Germinal center (tissue), 1 donor: ENCODE results near the gene CDKN1A.
"Not testable (repeated sequence)": the region's sequence is repeated elsewhere in the genome, so short reads cannot be mapped to it uniquely, and the experiment has no call there.

ENCODE experiments used
- DNase-seq: peaks from one replicate; pipeline ENCODE4 v3.0.0; 2012; ENCODE audit warnings: mixed read lengths, low spot score

CDKN1A gene

DNA sequence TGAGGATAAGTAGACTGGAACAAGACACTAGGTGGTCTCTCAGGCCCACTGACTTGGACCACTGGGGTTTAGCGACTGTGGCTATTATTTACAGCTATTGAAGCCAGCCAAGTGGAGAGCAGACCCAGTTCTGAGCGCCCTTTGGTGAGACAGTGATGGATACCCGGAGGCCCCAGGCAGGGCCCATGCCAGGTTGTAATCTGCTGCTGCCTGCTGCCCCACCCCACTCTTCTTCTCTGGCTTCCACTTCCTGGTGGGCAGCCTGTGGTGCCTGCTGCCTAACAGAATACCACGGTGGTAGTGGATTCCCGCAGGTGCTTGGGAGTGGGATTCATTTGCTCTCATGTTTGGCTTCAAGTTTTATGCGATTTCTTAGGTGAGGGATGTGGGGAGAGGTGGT, 19.7 kb downstream of the CDKN1A start:
- DNase-seq, result no peak

DNA sequence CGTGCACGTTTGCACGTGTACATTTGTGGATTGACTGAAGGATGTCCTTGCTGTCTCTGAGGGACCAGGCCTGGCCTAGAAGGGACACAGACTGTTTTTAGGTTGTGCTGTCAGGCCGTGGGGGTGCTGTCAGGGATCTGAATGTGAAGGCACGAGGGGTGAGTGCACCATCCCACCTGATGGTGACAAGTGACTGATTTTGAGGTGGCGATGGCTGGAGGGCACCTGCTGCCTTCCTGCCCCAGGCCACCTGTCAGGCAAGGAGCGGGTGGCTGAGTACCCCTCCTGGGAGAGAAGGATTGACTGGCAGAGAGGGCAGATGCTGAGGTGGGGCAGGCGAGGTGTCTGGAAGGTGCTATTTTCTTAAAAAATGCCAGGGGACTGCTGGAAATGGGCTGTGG, 20.4 kb downstream of the CDKN1A start:
- DNase-seq, result no peak

DNA sequence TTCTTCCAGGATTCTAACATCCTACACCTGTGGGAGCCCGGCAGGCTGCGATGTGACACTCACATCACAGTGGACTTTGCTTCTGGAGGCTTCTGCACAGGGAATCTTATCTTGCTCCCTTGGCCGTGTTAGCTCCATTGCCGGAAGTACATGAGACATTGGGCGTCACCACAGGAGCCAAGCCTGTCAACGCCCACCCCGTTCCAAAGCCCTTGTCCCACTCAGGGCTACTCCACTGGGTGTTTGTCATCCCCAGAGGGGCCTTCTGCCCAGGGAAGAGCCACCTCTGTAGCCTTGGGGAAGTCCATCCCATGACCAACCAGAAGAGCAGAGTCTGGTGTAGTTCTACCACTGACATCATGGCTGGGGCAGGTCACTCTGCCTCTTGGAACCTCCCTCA, 20.8 kb downstream of the CDKN1A start:
- no peak for DNase-seq

DNA sequence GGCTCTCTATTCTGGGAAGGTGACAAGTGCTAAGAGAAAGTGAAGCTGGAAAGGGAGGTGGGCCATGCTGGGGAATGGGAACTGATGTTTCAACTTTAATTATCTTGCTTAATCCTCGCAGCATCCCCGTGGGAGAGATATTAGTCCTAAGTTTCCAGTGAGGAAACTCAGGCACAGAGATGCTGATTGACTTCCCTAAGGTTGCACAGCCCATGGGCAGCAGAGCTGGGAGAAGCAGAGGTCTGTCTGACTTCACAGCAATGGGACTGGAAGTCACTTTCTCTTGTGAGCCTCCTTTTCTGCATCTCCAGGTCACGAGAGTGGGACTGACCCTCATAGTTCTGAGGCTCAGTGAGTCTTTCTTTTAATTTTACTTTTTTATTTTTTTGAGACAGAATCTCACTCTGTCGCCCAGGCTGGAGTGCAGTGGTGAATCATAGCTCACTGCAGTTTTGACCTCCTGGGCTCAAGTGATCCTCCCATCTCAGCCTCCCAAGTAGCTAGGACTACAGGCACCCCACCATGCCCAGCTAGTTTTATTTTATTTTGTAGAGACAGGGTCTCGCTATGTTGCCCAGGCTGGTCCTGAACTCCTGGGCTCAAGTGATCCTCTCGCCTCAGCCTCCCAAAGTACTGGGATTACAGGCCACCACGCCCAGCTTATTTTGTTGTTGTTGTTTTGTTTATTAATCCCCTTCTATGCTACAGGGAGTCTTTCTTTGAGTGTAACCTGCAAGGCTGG, 21.7 kb downstream of the CDKN1A start:
- DNase-seq, result no peak

DNA sequence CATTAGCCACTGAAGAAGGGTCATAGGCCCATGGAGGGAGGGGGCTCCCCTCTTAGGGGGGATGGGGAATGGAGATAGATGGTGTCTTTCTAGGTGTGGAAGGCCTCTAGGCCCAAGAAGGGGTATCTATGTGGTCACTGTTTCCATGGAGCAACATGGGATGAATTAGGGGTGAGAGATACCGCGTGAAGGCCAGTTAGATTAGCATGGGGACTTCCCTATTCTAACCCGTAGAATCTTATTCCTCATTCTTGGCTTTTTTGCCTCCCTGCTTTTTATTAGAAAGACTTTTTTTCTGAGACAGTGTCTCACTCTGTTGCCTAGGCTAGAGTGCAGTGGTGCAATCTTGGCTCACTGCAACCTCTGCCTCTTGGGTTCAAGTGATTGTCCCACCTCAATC, 22.3 kb downstream of the CDKN1A start:
- DNase-seq, result no peak

DNA sequence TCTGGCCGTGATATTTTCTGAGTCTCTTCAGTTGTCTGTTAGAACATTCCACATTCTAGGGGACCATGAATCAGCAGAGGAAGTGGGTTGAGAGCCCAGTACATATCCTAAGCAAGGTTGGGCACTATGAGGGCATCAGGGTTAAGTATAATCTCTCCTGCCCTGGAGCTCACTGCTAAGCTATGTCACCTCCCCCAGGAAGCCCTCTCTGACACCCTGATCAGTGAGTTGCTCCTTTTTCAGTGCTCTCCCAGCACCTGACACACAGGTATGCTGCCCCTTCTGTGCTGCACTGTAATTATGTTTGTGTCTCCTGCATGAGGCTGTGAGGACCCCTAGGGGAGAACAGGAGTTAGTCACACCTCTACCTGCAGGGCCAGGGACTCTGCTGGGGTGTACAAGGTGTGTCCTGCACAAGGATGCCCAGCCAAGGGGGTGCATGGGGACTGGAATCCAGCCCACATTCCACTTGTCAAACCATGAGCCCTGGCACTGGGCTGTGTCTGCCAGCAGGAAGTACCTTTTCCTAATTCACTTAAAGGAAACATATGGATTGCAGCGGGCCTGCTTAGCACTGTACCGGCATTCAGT, 23.0 kb downstream of the CDKN1A start:
- no peak for DNase-seq

DNA sequence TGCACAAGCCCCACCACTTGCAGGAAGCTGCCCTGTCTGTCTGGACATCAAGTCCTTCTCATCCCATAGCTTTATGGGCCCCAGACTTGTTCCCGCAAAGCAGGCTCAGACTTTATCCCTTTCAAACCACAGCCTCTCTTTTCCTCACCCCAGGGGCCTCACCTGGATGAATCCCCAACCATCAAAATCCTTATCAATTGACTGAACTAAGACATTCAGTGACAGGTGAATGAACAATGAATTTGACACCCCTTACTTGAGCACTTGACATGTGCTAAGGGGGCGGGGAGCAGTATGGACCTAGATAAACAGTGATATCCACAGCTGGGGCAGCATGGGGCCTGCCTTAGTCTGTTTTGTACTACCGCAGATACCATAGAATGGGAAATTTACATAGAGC, 24.1 kb downstream of the CDKN1A start:
- no peak for DNase-seq

DNA sequence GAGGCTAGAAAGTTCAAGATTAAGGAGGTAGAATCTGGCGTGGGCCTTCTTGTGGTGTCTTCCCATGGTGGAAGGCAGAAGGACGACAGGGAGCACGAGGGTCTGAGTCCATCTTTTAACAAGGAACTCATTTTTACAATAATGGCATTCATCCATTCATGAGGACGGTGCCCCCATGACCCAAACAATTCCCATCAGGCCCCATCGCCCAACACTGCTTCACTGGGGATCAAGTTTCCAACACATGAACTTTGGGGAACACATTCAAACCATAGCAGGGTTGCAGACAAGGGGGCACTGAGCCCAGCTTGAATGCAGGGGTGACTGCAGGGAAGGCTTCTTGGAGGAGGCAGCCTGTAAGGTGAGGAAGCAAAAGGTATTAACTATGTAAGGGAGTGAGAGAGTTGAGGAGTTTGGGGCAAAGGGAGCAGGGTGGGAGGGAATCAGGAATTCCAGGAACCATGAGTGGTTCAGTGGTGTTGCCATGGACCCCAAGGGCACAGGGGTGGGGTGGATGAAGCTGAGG, 24.6 kb downstream of the CDKN1A start:
- DNase-seq, result no peak

DNA sequence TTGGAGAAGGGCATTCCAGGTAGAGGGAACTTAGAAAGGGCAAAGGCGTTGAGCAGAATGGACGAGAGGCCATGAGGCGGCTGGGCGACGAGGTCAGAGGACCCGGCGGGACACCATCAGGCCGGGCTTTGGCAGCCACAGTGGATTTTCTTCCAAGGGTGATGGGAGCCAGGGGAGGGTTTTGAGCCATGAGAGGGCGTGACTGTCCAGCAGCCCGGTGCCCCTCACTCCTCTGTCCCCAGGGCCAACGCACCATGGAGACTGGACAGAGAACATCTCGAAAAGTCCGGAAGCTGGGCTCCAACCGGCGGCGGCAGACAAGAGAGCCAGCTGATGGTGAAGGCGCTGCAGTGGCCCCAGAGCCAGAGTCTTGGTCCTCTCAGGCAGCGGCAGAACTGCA, 25.5 kb downstream of the CDKN1A start:
- no peak for DNase-seq

DNA sequence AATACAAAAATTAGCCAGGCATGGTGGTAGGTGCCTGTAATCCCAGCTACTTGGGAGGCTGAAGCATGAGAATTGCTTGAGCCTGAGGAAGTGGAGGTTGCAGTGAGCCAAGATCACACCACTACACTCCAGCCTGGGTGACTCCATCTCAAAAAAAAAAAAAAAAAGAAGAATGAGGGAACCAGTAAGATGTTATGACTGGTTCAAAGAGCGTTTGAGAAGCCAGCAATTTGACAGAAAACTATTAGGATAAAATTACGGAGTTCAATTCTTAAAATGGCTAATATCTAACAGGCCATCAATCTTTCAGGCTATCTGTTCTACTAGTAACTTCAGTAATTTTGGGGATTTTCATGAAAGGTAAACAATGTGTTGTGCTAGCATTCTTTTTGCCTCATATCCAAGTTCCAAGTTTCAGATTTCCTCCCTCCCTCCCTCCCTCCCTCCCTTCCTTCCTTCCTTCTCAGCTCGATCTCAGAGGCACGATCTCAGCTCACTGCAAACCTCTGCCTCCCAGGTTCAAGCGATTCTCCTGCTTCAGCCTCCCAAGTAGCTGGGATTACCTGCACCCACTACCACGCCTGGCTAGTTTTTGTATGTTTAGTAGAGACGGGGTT, 26.6 kb downstream of the CDKN1A start:
- DNase-seq, result not testable (repeated sequence)

DNA sequence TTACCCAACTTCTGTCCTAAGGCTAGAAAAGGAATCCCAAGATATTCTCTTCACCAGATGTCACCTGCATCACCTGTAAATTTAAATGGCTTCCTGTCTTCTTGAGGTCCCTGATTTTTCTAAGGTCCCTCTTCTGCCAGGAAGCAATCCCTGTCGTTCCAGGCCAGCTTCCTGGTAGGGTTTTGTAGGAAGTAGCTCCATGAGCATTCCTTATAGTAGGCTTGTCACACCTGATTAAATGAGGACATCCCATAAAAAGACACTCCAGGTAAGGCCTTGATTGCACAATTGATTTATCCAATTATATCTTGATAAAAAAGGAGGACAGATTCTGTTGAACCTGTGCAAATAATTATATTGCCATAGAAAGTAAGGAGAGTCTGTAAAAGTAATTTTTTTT, 27.8 kb downstream of the CDKN1A start:
- DNase-seq, result no peak

DNA sequence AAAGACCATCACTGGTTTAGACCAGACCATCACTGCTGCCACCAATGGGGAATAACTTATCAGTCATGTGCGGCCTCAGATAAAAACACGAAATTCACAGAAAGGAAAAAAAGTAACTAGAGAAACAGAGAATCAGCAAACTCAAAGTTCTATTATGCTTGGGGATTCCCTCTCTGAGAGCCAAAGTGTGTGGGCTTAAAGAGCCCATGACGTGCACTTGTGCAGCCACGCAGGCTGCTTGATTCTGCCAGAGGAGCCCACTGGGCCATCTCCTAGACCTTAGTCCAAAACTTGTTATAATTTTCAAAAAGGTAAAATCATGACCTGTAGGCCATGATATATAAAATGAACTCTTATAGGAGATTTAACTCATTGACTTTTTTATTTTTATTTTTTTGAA, 34.3 kb downstream of the CDKN1A start:
- DNase-seq, result no peak

DNA sequence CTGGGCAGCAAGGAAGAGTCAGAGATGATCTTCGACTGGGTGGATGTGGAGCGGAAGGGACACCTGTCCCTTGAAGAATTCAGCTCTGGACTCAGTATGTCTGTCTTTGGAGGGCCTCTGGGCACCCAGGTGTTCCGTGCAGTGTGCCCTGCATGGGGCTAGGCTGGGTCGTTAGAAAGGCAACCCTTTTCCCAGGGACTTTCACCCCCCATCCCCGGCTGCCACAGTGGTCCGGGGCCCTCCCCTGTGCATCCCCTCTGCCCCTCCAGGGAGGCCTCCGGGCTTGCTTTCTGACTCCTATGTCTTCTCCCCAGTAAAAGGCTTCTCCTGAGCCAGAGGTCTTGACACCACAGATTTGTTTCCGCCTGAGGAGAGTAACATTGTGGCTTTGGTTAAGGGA, 35.3 kb downstream of the CDKN1A start:
- DNase-seq, result no peak

DNA sequence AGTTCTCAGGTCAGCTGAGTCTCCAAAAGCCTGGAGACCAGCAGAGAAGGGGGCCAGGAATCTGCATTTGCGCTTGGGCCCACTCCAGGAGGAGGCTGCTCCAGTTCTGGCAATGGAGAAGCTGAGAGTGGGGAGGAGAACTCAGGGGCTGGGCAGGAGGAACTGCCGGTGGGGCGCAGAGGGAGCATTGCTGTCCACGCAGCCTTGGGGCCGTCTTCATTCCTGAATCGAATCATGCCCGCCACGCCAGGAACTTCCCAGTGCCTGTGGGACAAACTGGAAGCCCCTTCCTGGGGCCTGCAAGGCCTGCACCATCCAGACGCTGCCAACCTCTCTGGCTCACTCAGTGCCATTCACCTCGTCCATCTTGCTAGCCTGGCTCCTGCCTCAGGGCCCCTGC, 36.0 kb downstream of the CDKN1A start:
- no peak for DNase-seq

DNA sequence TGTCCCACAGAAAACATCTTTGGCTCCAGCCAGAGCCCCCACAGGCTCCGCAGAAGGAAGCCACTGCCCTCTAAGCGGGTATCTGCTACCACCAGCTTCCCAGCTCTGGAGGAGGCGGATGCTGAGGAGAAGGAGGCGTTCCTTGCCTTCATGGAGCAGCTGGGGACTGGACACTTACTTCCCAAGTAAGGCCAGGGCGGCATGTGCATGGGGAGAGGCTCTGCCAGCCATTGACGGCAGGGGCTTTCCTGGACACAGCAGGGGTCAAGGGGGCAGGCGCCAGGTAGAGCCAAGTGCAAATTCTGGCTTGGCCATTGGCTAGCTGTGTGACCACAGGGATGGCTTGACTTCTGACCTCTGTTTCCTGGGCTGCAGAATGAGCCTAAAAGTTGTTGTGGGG, 37.0 kb downstream of the CDKN1A start:
- no peak for DNase-seq

DNA sequence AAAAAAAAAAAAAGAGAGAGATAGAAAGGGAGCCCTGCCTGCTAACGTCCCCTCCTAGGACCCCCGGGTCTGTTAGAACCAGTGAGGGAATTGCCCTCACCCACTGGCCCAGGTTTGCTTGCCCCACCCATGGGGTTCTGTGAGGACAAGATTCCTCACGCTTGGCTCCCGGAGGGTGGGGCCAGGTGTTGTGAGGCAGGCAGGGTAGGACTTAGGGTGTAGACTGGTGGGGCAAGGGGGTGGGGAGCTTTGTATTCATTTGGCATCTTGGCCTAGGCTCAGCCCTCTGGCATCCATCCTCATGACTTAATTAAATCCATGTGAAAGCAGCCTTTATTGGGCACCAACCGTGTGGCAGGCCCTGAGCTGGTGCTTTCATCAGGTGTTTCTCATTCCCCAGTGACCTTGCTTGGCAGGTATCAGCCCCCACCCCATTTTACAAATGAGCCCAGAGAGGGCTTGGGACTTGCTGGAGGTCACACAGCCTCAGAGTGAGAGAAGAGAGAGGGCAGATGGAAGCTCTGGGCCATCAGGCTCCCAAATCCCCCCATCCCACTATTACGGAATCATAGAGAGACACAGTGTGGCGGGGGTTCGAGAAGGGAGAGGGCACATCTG, 38.1 kb downstream of the CDKN1A start:
- no peak for DNase-seq

DNA sequence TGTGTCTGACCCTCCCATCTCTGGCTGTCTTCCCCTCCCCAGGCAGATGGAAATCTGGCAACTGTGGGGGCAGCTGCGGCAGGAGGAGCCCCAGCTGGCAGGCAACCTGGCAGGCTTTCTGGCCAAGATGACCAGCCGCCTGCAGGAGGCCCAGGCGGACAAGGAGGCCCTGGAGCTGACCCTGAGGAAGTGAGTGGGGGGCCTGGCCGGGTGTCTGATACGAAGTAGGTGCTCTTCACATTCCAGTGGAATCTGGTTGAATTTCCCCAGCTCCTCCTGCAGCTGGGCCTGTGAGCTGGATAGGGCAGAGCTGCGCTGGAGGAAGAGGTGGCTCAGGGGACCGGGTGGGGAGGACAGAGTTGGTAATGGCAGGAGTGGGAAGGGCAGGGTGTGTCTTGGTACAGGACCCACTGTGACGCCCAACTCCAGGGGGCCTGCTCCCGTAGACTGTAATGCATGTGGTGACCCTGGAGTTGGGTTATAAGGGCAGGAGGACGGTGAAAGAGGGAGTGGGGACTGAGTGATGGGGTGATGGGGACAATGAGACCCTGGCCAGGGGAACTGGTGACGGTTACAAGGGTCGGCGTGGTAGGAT, 38.8 kb downstream of the CDKN1A start:
- DNase-seq, result no peak

DNA sequence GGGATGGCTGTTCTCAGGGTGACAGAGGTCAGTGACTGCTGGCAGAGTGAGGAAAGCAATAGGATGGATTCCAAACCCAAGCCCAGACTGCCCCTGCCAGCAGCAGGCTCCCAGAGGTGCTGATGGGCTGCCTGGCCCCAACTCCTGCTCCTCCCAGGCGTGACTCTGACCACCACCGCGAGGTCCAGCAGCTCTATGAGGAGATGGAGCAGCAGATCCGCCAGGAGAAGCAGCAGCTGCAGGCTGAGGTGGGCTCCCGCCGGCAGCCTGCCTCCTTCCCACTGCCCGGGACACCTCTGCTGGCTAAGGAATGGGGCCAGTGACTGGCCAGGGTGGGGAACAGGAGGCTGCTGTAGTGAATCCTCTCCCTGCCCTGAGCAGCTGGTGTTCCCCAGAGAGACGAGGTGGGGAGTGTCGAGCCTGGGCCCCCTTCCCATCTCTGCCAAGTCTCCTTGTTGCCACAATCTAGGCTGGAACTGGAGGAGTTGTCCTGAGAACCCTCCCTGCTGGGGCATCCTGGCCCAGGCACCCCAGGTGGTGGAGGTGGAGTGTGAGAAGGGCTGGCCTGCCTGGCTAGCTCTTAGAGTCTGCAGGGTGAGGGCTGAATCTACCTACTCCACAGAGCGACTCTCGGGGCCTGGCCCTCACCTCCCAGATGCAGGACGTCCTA, 39.5 kb downstream of the CDKN1A start:
- DNase-seq, result no peak

DNA sequence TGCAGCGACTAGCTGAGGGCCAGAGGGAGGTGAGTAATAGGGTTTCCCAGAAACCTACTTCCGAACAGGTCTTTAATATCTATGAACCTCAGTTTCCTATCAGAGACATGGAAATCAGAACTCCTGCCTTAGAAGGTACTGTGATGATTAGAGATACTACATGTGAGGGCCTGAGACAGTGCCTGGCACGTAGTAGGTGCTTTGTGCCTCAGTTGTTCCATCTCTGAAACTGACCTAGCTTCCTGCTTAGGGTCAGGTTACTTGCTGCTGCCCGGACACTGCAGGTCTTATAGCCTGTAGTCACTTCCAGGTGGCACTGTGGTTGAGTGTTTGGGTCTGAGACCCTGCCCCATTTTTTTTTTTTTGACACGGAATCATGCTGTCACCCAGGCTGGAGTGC, 40.0 kb downstream of the CDKN1A start:
- DNase-seq, result no peak

DNA sequence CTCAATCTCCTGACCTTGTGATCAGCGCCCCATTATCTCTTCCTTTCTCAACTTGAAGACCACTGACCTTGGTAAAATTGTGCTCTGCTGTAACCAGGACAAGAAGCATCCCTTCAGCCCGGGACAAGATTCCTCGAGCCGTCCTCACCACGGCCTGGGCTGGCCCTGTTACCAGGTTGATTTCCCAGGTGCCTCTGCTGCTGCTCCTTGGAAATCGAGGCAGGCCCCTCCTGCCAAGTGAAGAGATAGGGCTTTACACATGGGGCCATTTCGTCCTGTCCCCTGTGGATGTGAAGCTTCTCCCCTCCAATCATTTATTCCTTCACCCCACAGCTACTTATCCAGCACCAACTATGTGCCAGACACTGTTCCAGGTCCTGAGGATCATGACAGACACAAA, 40.6 kb downstream of the CDKN1A start:
- DNase-seq, result no peak

DNA sequence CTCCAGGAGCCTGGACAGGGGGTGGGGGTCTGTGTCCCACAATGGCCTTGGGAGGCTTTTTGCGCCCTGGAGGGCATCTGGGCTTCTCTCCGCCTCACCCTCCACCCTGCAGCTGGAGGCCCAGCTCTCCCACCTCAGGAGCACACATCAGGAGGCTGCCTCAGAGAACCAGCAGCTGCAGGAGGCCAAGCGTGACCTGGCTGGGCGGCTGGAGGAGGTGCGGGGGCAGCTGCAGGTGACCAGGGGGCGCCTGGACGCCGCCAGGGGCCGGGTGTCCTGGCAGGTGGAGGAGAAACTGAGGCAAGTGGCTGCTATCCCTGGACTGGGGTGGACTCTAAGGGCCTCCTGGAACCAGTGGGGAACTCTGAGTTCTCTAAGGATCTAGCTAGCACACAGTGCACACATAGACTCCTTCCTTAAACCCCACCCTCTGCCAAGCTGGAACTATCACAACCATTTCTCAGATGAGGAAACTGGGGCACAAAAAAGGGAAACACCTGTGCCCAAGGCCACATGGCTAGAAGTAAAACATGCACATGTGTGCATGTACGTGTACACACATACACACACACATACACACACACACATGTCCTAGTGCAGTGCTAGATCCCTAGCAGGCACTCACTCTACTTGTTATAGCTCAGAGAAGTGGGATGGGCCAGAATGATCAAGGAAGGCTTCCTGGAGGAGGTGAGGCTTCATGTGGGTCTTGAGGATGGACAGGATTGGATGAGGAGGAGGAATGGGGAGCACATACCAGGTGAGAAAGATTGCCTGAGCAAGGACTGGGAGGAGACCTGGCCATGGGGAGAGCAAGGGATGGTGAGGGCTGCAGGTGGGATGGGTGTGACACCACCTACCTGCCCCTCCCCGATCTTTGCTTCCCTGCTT, 42.0 kb downstream of the CDKN1A start:
- peak; percentile 49 for DNase-seq
